HFFc6 (cell line): ENCODE measurements around the gene CLN6. TPM values are rescaled to one million over a fixed set of nuclear protein-coding genes. Genes with fewer than 3 reads are reported as not detected.

Source experiments
- DNase-seq: peaks from one replicate; pipeline ENCODE4 v3.0.0-alpha.2; 2018
- H3K27ac Mint-ChIP-seq: 2 replicates; pipeline ENCODE4 v1.8.0; 2020; ENCODE audit warnings: mild to moderate bottlenecking, mixed read lengths
- H3K27me3 Mint-ChIP-seq: 2 replicates; pipeline ENCODE4 v1.8.0; 2021; ENCODE audit warnings: mild to moderate bottlenecking, moderate library complexity, mixed read lengths; ENCODE audit not compliant: insufficient read depth
- H3K36me3 Mint-ChIP-seq: 2 replicates; pipeline ENCODE4 v1.8.0; 2021; ENCODE audit warnings: low read depth, mixed read lengths
- H3K4me1 Mint-ChIP-seq: 2 replicates; pipeline ENCODE4 v1.8.0; 2020; ENCODE audit warnings: low read depth, mixed read lengths
- H3K4me3 Mint-ChIP-seq: 2 replicates; pipeline ENCODE4 v1.8.0; 2020; ENCODE audit warnings: mild to moderate bottlenecking, moderate library complexity, mixed read lengths
- H3K9me3 Mint-ChIP-seq: 2 replicates; pipeline ENCODE4 v1.8.0; 2020; ENCODE audit warnings: mild to moderate bottlenecking, mixed read lengths
- CTCF ChIP-seq: fragments of 200-600 bp; sonication (generic); IDR thresholded peaks from 2 replicates; pipeline ENCODE4 v1.5.0; 2021; ENCODE audit warnings: antibody characterized with exemption, mild to moderate bottlenecking
- total RNA-seq, 6 experiments: library from RNA; stranded (reverse); fragmentation: NEBNext Ultra II Directional; extraction: Animal tissue kit (Norgen Biotek cat#: 25700); gene quantifications; 2 replicates in 1 of 6; 3 replicates in 5 of 6; pipeline ENCODE4 v1.2.3, GENCODE V29; 2021

CLN6 gene
- total RNA-seq, 6 experiments from 2014 or later = 26.0 to 45.0 (median 37.1) TPM

GRCh38 chr15:68192804-68193486, 36.6 kb downstream of the CLN6 start:
- no peaks in the 10 kb centered on the region for H3K9me3 Mint-ChIP-seq
- no peak overlapping the region for H3K4me3 Mint-ChIP-seq
- H3K36me3 Mint-ChIP-seq = peaks cover 49% of the 10 kb centered on the region
- H3K4me1 Mint-ChIP-seq = peaks cover 7% of the 10 kb centered on the region
- no peak for DNase-seq
- H3K27ac Mint-ChIP-seq = no peak overlapping the region
- no peaks in the 10 kb centered on the region; the same call in 1 of the 2 replicates for H3K27me3 Mint-ChIP-seq
- TF ChIP-seq CTCF = no peak

- TF ChIP-seq CTCF = no peak
- Mint-ChIP-seq H3K27me3 (no peaks in the 10 kb centered on the region; the same call in 1 of the 2 replicates), H3K9me3 (no peaks in the 10 kb centered on the region), H3K4me1 (peaks cover 15% of the 10 kb centered on the region), H3K27ac (no peak overlapping the region), H3K4me3 (no peak overlapping the region), H3K36me3 (peaks cover 54% of the 10 kb centered on the region)
- DNase-seq = no peak
Measured at GRCh38 chr15:68192117-68192516, 37.4 kb downstream of the CLN6 start.

- Mint-ChIP-seq H3K9me3 (no peaks in the 10 kb centered on the region), H3K27me3 (no peaks in the 10 kb centered on the region; the same call in 1 of the 2 replicates), H3K4me1 (peaks cover 16% of the 10 kb centered on the region), H3K36me3 (peaks cover 54% of the 10 kb centered on the region), H3K27ac (no peak overlapping the region), H3K4me3 (no peak overlapping the region)
- no peak for DNase-seq
- no peak for TF ChIP-seq CTCF
Measured at GRCh38 chr15:68191555-68191954, 38.0 kb downstream of the CLN6 start.

GRCh38 chr15:68190048-68190447, 39.5 kb downstream of the CLN6 start:
- no peak for DNase-seq
- Mint-ChIP-seq H3K36me3 (peaks cover 51% of the 10 kb centered on the region), H3K4me3 (no peak overlapping the region)

GRCh38 chr15:68188647-68189046, 40.9 kb downstream of the CLN6 start:
- H3K4me3 Mint-ChIP-seq = no peak overlapping the region
- H3K27ac Mint-ChIP-seq = peak overlapping the region; percentile 78
- H3K27me3 Mint-ChIP-seq = no peaks in the 10 kb centered on the region
- H3K9me3 Mint-ChIP-seq = no peaks in the 10 kb centered on the region
- TF ChIP-seq CTCF = no peak
- H3K4me1 Mint-ChIP-seq = peaks cover 21% of the 10 kb centered on the region
- H3K36me3 Mint-ChIP-seq = peaks cover 61% of the 10 kb centered on the region
- no peak for DNase-seq

More at GRCh38 chr15:68190048-68190447, 39.5 kb downstream of the CLN6 start:
- Mint-ChIP-seq H3K27me3 (no peaks in the 10 kb centered on the region; the same call in 1 of the 2 replicates), H3K4me1 (peaks cover 16% of the 10 kb centered on the region), H3K9me3 (no peaks in the 10 kb centered on the region), H3K27ac (no peak overlapping the region)
- no peak for TF ChIP-seq CTCF
